Activated naive CD8-positive, alpha-beta T cell treated with anti-CD3 and anti-CD28 coated beads, Interleukin-2, amount 10 ng/mL, durations not matched to agents 7 days and 5 days (primary cell): ENCODE results near the gene NBL1. TPM values are rescaled to one million over a fixed set of nuclear protein-coding genes. Genes with fewer than 3 reads are reported as not detected.

Experiments used
- ATAC-seq: fragments of 150-1000 bp; cut with Tn5 transposase; one replicate; pipeline ENCODE4 v1.10.0; 2021; ENCODE audit warnings: low read depth, moderate library complexity
- POLR2A ChIA-PET: fragments of 350-600 bp; sonication (Branson Sonifier 250); formaldehyde crosslinking; loops from one replicate; lab custom pipeline; 2021; ENCODE audit warnings: antibody characterized with exemption; lab: Charles Lee
- DNase-seq: peaks from one replicate; pipeline ENCODE4 v3.0.0; 2021
- H3K27ac Mint-ChIP-seq: one replicate; pipeline ENCODE4 v1.8.0; 2022; ENCODE audit warnings: mild to moderate bottlenecking, mixed read lengths
- H3K27me3 Mint-ChIP-seq: one replicate; pipeline ENCODE4 v1.8.0; 2022; ENCODE audit warnings: mild to moderate bottlenecking, moderate library complexity, mixed read lengths
- H3K36me3 Mint-ChIP-seq: one replicate; pipeline ENCODE4 v1.8.0; 2021; ENCODE audit warnings: mild to moderate bottlenecking, mixed read lengths
- H3K4me1 Mint-ChIP-seq: one replicate; pipeline ENCODE4 v1.8.0; 2021; ENCODE audit warnings: mixed read lengths
- H3K4me3 Mint-ChIP-seq: one replicate; pipeline ENCODE4 v1.8.0; 2022; ENCODE audit warnings: mild to moderate bottlenecking, moderate library complexity, mixed read lengths
- H3K9me3 Mint-ChIP-seq: one replicate; pipeline ENCODE4 v1.8.0; 2021; ENCODE audit warnings: mixed read lengths
- total RNA-seq, 2 experiments: library from RNA; stranded (reverse); gene quantifications; one replicate each; pipeline ENCODE4 v1.2.3, GENCODE V29; 2021

The NBL1 gene
- total RNA-seq, 2 experiments from 2014 or later = 35.3 to 36.0 TPM

GRCh38 chr1:19675797-19676196 is 31.7 kb downstream of the NBL1 start:
- no peak for DNase-seq
- no peak for ATAC-seq
- no peak overlapping the region for H3K27ac Mint-ChIP-seq
- no peaks in the 10 kb centered on the region for H3K9me3 Mint-ChIP-seq
- peaks cover 10% of the 10 kb centered on the region for H3K27me3 Mint-ChIP-seq
- H3K36me3 Mint-ChIP-seq = no peaks in the 10 kb centered on the region
- H3K4me1 Mint-ChIP-seq = no peaks in the 10 kb centered on the region
- POLR2A ChIA-PET = no interaction called here
- no peak overlapping the region for H3K4me3 Mint-ChIP-seq

- H3K4me1 Mint-ChIP-seq = no peaks in the 10 kb centered on the region
- DNase-seq = no peak
Measured at GRCh38 chr1:19676438-19676922, 32.4 kb downstream of the NBL1 start.

GRCh38 chr1:19678493-19678892 is 34.4 kb downstream of the NBL1 start:
- Mint-ChIP-seq H3K4me1 (no peaks in the 10 kb centered on the region), H3K9me3 (no peaks in the 10 kb centered on the region), H3K36me3 (no peaks in the 10 kb centered on the region), H3K4me3 (no peak overlapping the region), H3K27me3 (peaks cover 4% of the 10 kb centered on the region), H3K27ac (no peak overlapping the region)
- ATAC-seq (no peak), DNase-seq (no peak)
- POLR2A ChIA-PET = no interaction called here

More at GRCh38 chr1:19676438-19676922, 32.4 kb downstream of the NBL1 start:
- POLR2A ChIA-PET = no interaction called here
- no peak overlapping the region for H3K4me3 Mint-ChIP-seq
- no peaks in the 10 kb centered on the region for H3K9me3 Mint-ChIP-seq
- no peak for ATAC-seq
- no peaks in the 10 kb centered on the region for H3K36me3 Mint-ChIP-seq
- no peak overlapping the region for H3K27ac Mint-ChIP-seq
- H3K27me3 Mint-ChIP-seq = peaks cover 10% of the 10 kb centered on the region

GRCh38 chr1:19678931-19679453 is 34.9 kb downstream of the NBL1 start:
- no peaks in the 10 kb centered on the region for H3K4me1 Mint-ChIP-seq
- H3K9me3 Mint-ChIP-seq = no peaks in the 10 kb centered on the region
- POLR2A ChIA-PET = no interaction called here
- no peak overlapping the region for H3K27ac Mint-ChIP-seq
- DNase-seq (no peak), ATAC-seq (no peak)
- H3K4me3 Mint-ChIP-seq = no peak overlapping the region
- peaks cover 2% of the 10 kb centered on the region for H3K27me3 Mint-ChIP-seq
- no peaks in the 10 kb centered on the region for H3K36me3 Mint-ChIP-seq

GRCh38 chr1:19679691-19680090 is 35.6 kb downstream of the NBL1 start:
- DNase-seq (no peak), ATAC-seq (no peak)
- Mint-ChIP-seq H3K4me1 (no peaks in the 10 kb centered on the region), H3K27ac (no peak overlapping the region), H3K4me3 (no peak overlapping the region), H3K36me3 (no peaks in the 10 kb centered on the region), H3K27me3 (no peaks in the 10 kb centered on the region), H3K9me3 (no peaks in the 10 kb centered on the region)
- POLR2A ChIA-PET = no interaction called here

- no peaks in the 10 kb centered on the region for H3K36me3 Mint-ChIP-seq
- no peak overlapping the region for H3K27ac Mint-ChIP-seq
- ATAC-seq = no peak
- no peaks in the 10 kb centered on the region for H3K9me3 Mint-ChIP-seq
- POLR2A ChIA-PET = no interaction called here
- H3K27me3 Mint-ChIP-seq = no peaks in the 10 kb centered on the region
- H3K4me1 Mint-ChIP-seq = no peaks in the 10 kb centered on the region
- no peak overlapping the region for H3K4me3 Mint-ChIP-seq
- no peak for DNase-seq
Measured at GRCh38 chr1:19680644-19681043, 36.5 kb downstream of the NBL1 start.

GRCh38 chr1:19682257-19682656 is 38.1 kb downstream of the NBL1 start:
- H3K27me3 Mint-ChIP-seq = no peaks in the 10 kb centered on the region
- H3K4me3 Mint-ChIP-seq = no peak overlapping the region
- no peaks in the 10 kb centered on the region for H3K4me1 Mint-ChIP-seq
- POLR2A ChIA-PET = no interaction called here
- peaks cover 2% of the 10 kb centered on the region for H3K36me3 Mint-ChIP-seq
- ATAC-seq (no peak), DNase-seq (no peak)
- no peaks in the 10 kb centered on the region for H3K9me3 Mint-ChIP-seq
- H3K27ac Mint-ChIP-seq = no peak overlapping the region

- H3K27ac Mint-ChIP-seq = no peak overlapping the region
- H3K4me1 Mint-ChIP-seq = peaks cover 1% of the 10 kb centered on the region
- DNase-seq = no peak
- no peak for ATAC-seq
- no peaks in the 10 kb centered on the region for H3K9me3 Mint-ChIP-seq
- POLR2A ChIA-PET = no interaction called here
- H3K4me3 Mint-ChIP-seq = no peak overlapping the region
- peaks cover 7% of the 10 kb centered on the region for H3K36me3 Mint-ChIP-seq
- H3K27me3 Mint-ChIP-seq = no peaks in the 10 kb centered on the region
Measured at GRCh38 chr1:19682901-19683300, 38.8 kb downstream of the NBL1 start.

GRCh38 chr1:19683351-19683750 is 39.2 kb downstream of the NBL1 start:
- ATAC-seq = no peak
- peaks cover 12% of the 10 kb centered on the region for H3K36me3 Mint-ChIP-seq
- POLR2A ChIA-PET = no interaction called here
- H3K27me3 Mint-ChIP-seq = no peaks in the 10 kb centered on the region
- no peaks in the 10 kb centered on the region for H3K9me3 Mint-ChIP-seq
- H3K4me3 Mint-ChIP-seq = no peak overlapping the region
- peaks cover 6% of the 10 kb centered on the region for H3K4me1 Mint-ChIP-seq
- DNase-seq = no peak
- H3K27ac Mint-ChIP-seq = no peak overlapping the region

- Mint-ChIP-seq H3K27me3 (no peaks in the 10 kb centered on the region), H3K27ac (no peak overlapping the region), H3K4me1 (peaks cover 9% of the 10 kb centered on the region), H3K9me3 (no peaks in the 10 kb centered on the region), H3K36me3 (peaks cover 21% of the 10 kb centered on the region), H3K4me3 (no peak overlapping the region)
- ATAC-seq = no peak
- POLR2A ChIA-PET = no interaction called here
- no peak for DNase-seq
Measured at GRCh38 chr1:19684677-19685076, 40.6 kb downstream of the NBL1 start.

GRCh38 chr1:19685994-19686393 is 41.9 kb downstream of the NBL1 start:
- Mint-ChIP-seq H3K9me3 (peaks cover 2% of the 10 kb centered on the region), H3K27me3 (no peaks in the 10 kb centered on the region), H3K36me3 (peaks cover 29% of the 10 kb centered on the region), H3K4me3 (no peak overlapping the region), H3K4me1 (peaks cover 9% of the 10 kb centered on the region), H3K27ac (no peak overlapping the region)
- POLR2A ChIA-PET = no interaction called here
- ATAC-seq = no peak
- DNase-seq = no peak

- Mint-ChIP-seq H3K9me3 (peaks cover 3% of the 10 kb centered on the region), H3K4me1 (peaks cover 9% of the 10 kb centered on the region), H3K27ac (no peak overlapping the region), H3K27me3 (no peaks in the 10 kb centered on the region), H3K36me3 (peaks cover 40% of the 10 kb centered on the region), H3K4me3 (no peak overlapping the region)
- ATAC-seq = no peak
- no peak for DNase-seq
- POLR2A ChIA-PET = no interaction called here
Measured at GRCh38 chr1:19687414-19687813, 43.3 kb downstream of the NBL1 start.

- H3K4me1 Mint-ChIP-seq = peaks cover 9% of the 10 kb centered on the region
Measured at GRCh38 chr1:19688041-19688842, 44.1 kb downstream of the NBL1 start.

GRCh38 chr1:19689085-19689757 is 45.1 kb downstream of the NBL1 start:
- H3K36me3 Mint-ChIP-seq = peaks cover 42% of the 10 kb centered on the region
- no peak overlapping the region for H3K27ac Mint-ChIP-seq
- POLR2A ChIA-PET = no interaction called here
- no peak overlapping the region for H3K4me3 Mint-ChIP-seq
- peaks cover 3% of the 10 kb centered on the region for H3K9me3 Mint-ChIP-seq
- no peaks in the 10 kb centered on the region for H3K27me3 Mint-ChIP-seq
- H3K4me1 Mint-ChIP-seq = peaks cover 9% of the 10 kb centered on the region
- ATAC-seq (no peak), DNase-seq (no peak)

More at GRCh38 chr1:19688041-19688842, 44.1 kb downstream of the NBL1 start:
- ATAC-seq (peak; percentile 58), DNase-seq (no peak)
- Mint-ChIP-seq H3K36me3 (peaks cover 40% of the 10 kb centered on the region), H3K27me3 (no peaks in the 10 kb centered on the region), H3K4me3 (peak overlapping the region; percentile 45), H3K9me3 (peaks cover 3% of the 10 kb centered on the region), H3K27ac (peak overlapping the region; percentile 74)
- POLR2A ChIA-PET = no interaction called here
